ENCODE measurements around the gene CCDC174.

The CCDC174 gene

GRCh38 chr3:14716591-14716990, 65.0 kb downstream of the CCDC174 start:
- no peak for DNase-seq

- DNase-seq: no peak
These were observed 65.7 kb downstream of the CCDC174 start for GRCh38 chr3:14717307-14717706.

GRCh38 chr3:14718539-14718938, 67.0 kb downstream of the CCDC174 start:
- DNase-seq: no peak

GRCh38 chr3:14719006-14719405, 67.4 kb downstream of the CCDC174 start:
- DNase-seq: no peak

- no peak for DNase-seq
These were observed 69.7 kb downstream of the CCDC174 start for GRCh38 chr3:14721126-14721864.

All from CD4-positive, alpha-beta T cell treated with Interleukin-15 for 1 hour (primary cell).